Liver (tissue), 3 donors: ENCODE measurements around the gene CCR7.
"Not testable (repeated sequence)": the region's sequence is repeated elsewhere in the genome, so short reads cannot be mapped to it uniquely, and the experiment has no call there.

Experiments
- EGR1 ChIP-seq, 2 donors: IDR thresholded peaks; 2 replicates each; pipeline ENCODE4 v1.6.1; 2016 to 2018; ENCODE audit warnings: antibody characterized with exemption in 2 of 2, low read depth in 2 of 2
- HNF4G ChIP-seq: IDR thresholded peaks from 2 replicates; pipeline ENCODE4 v1.6.1; 2016; ENCODE audit warnings: antibody characterized with exemption
- RXRA ChIP-seq, 2 donors: IDR thresholded peaks; 2 replicates each; pipeline ENCODE4 v1.6.1; 2017 to 2018; ENCODE audit warnings: antibody characterized with exemption in 2 of 2, mild to moderate bottlenecking in 1 of 2
- TAF1 ChIP-seq: conservative IDR thresholded peaks from 2 replicates; pipeline ENCODE4 v1.6.1; 2016; ENCODE audit warnings: antibody characterized with exemption, mild to moderate bottlenecking
- TF ChIP-seq, protein P1 (sequence below): fragments of 150-350 bp; IDR thresholded peaks from 2 replicates; pipeline ENCODE4 v1.5.1; 2017; ENCODE audit warnings: improper control_type of control experiment, low read depth, low read length; ENCODE audit not compliant: missing input control
- TF ChIP-seq, protein P2 (sequence below): IDR thresholded peaks from 2 replicates; pipeline ENCODE4 v1.6.1; 2016; ENCODE audit warnings: antibody characterized with exemption, mild to moderate bottlenecking
- donor health status: healthy.
- donor health status: healthy.

DNA sequence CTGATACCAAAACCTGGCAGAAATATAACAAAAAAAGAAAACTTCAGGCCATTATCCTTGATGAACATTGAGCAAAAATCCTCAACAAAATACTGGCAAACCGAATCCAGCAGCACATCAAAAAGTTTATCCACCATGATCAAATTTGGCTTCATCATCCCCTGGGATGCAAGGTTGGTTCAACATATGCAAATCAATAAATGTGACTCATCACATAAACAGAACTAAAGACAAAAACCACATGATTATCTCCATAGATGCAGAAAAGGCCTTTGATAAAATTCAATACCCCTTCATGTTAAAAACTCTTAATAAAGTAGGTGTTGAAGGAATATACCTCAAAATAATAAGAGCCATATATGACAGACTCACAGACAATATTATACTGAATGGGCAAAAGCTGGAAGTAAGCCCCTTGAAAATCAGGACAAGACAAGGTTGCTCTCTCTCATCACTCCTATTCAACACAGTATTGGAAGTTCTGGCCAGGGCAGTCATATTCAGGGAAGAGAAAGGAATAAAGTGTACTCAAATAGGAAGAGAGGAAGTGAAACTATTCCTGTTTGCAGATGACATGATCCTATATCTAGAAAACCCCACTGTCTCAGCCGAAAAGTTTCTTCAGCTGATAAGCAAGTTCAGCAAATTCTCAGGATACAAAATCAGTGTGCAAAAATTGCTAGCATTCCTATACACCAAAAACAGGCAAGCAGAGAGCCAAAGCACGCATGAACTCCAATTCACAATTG, 7.1 kb upstream of the CCR7 start:
- TF ChIP-seq, protein P1, sequence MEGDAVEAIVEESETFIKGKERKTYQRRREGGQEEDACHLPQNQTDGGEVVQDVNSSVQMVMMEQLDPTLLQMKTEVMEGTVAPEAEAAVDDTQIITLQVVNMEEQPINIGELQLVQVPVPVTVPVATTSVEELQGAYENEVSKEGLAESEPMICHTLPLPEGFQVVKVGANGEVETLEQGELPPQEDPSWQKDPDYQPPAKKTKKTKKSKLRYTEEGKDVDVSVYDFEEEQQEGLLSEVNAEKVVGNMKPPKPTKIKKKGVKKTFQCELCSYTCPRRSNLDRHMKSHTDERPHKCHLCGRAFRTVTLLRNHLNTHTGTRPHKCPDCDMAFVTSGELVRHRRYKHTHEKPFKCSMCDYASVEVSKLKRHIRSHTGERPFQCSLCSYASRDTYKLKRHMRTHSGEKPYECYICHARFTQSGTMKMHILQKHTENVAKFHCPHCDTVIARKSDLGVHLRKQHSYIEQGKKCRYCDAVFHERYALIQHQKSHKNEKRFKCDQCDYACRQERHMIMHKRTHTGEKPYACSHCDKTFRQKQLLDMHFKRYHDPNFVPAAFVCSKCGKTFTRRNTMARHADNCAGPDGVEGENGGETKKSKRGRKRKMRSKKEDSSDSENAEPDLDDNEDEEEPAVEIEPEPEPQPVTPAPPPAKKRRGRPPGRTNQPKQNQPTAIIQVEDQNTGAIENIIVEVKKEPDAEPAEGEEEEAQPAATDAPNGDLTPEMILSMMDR: not testable (repeated sequence)
- TF ChIP-seq, protein P2, sequence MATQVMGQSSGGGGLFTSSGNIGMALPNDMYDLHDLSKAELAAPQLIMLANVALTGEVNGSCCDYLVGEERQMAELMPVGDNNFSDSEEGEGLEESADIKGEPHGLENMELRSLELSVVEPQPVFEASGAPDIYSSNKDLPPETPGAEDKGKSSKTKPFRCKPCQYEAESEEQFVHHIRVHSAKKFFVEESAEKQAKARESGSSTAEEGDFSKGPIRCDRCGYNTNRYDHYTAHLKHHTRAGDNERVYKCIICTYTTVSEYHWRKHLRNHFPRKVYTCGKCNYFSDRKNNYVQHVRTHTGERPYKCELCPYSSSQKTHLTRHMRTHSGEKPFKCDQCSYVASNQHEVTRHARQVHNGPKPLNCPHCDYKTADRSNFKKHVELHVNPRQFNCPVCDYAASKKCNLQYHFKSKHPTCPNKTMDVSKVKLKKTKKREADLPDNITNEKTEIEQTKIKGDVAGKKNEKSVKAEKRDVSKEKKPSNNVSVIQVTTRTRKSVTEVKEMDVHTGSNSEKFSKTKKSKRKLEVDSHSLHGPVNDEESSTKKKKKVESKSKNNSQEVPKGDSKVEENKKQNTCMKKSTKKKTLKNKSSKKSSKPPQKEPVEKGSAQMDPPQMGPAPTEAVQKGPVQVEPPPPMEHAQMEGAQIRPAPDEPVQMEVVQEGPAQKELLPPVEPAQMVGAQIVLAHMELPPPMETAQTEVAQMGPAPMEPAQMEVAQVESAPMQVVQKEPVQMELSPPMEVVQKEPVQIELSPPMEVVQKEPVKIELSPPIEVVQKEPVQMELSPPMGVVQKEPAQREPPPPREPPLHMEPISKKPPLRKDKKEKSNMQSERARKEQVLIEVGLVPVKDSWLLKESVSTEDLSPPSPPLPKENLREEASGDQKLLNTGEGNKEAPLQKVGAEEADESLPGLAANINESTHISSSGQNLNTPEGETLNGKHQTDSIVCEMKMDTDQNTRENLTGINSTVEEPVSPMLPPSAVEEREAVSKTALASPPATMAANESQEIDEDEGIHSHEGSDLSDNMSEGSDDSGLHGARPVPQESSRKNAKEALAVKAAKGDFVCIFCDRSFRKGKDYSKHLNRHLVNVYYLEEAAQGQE: not testable (repeated sequence)
- not testable (repeated sequence) for TF ChIP-seq HNF4G; RXRA (IDR thresholded peaks at IDR 0.05); EGR1 (IDR thresholded peaks at IDR 0.05; ENCODE audit: low read depth in 2 of 2); TAF1
